ENCODE data around the gene UCK2. TPM values are rescaled to one million over a fixed set of nuclear protein-coding genes. Genes with fewer than 3 reads are reported as not detected.

The UCK2 gene
- total and polyA plus RNA-seq, 10 of the 15 experiments (the other 5 are each of a cell fraction or from before 2014, with no cell fraction given) = 55.3 to 106 (median 84.9) TPM

- TF ChIP-seq ZZZ3 (IDR thresholded peaks at IDR 0.05; ENCODE audit: control insufficient read depth, insufficient read length, low read depth) (no peak), BRCA1 (IDR thresholded peaks at IDR 0.05; ENCODE audit: low read depth, low read length) (no peak), YBX1 (IDR thresholded peaks at IDR 0.05) (no peak), CHD4 (IDR thresholded peaks at IDR 0.05) (no peak), USF1 (IDR thresholded peaks at IDR 0.05; ENCODE audit: borderline replicate concordance, extremely low read length, insufficient read depth, low read depth, low read length) (no peak), BMI1 (IDR thresholded peaks at IDR 0.05; ENCODE audit: borderline replicate concordance) (peak; percentile 67), JUNB (IDR thresholded peaks at IDR 0.05) (peak; percentile 83), RFX5 (IDR thresholded peaks at IDR 0.05; ENCODE audit: low read depth, low read length) (peak; percentile 71; the same call in 1 of the 2 replicates), HDGF (IDR thresholded peaks at IDR 0.05) (no peak), RAD51 (IDR thresholded peaks at IDR 0.05) (no peak), RBBP5 (conservative IDR thresholded peaks at IDR 0.05) (no peak), NFIC (IDR thresholded peaks at IDR 0.05; ENCODE audit: low read depth, low read length) (peak; percentile 88; the same call in 1 of the 2 replicates), ETV6 (conservative IDR thresholded peaks at IDR 0.05 in 1 of 2, IDR thresholded peaks at IDR 0.05 in 1 of 2; ENCODE audit: borderline replicate concordance in 1 of 2, low read depth in 1 of 2) (peak in 1 of 2 experiments; percentile 73; a peak in 1 of 4 replicates), MYB (IDR thresholded peaks at IDR 0.05; ENCODE audit: borderline replicate concordance, low read depth, low read length) (no peak), RCOR1 (conservative IDR thresholded peaks at IDR 0.05; ENCODE audit: low read depth, low read length) (no peak), ZSCAN29 (IDR thresholded peaks at IDR 0.05) (no peak), SIN3A (IDR thresholded peaks at IDR 0.05; ENCODE audit: low read depth, low read length) (no peak), CBX5 (IDR thresholded peaks at IDR 0.05; ENCODE audit: low read depth) (peak; percentile 90), ATF3 (IDR thresholded peaks at IDR 0.05; ENCODE audit: borderline replicate concordance, extremely low read depth, low read depth, low read length) (no peak), ZNF24 (IDR thresholded peaks at IDR 0.05) (0 out of 2 replicates have a peak, but pooled peaks have one; percentile 22), NR2F1 (conservative IDR thresholded peaks at IDR 0.05) (peak; percentile 92), SREBF1 (IDR thresholded peaks at IDR 0.05; ENCODE audit: low read length) (no peak), MTA3 (IDR thresholded peaks at IDR 0.05; ENCODE audit: borderline replicate concordance, low read length) (peak; percentile 56; the same call in 1 of the 2 replicates), MXI1 (IDR thresholded peaks at IDR 0.05; ENCODE audit: low read depth, low read length) (no peak), ZNF384 (IDR thresholded peaks at IDR 0.05; ENCODE audit: borderline replicate concordance, low read depth, low read length) (no peak)
- TF ChIP-seq, protein P1, sequence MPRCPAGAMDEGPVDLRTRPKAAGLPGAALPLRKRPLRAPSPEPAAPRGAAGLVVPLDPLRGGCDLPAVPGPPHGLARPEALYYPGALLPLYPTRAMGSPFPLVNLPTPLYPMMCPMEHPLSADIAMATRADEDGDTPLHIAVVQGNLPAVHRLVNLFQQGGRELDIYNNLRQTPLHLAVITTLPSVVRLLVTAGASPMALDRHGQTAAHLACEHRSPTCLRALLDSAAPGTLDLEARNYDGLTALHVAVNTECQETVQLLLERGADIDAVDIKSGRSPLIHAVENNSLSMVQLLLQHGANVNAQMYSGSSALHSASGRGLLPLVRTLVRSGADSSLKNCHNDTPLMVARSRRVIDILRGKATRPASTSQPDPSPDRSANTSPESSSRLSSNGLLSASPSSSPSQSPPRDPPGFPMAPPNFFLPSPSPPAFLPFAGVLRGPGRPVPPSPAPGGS (IDR thresholded peaks at IDR 0.05; ENCODE audit: borderline replicate concordance, insufficient read depth, low read depth, low read length, poor library complexity, severe bottlenecking) = peak; percentile 79
- TF ChIP-seq, protein P2, sequence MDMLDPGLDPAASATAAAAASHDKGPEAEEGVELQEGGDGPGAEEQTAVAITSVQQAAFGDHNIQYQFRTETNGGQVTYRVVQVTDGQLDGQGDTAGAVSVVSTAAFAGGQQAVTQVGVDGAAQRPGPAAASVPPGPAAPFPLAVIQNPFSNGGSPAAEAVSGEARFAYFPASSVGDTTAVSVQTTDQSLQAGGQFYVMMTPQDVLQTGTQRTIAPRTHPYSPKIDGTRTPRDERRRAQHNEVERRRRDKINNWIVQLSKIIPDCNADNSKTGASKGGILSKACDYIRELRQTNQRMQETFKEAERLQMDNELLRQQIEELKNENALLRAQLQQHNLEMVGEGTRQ (IDR thresholded peaks at IDR 0.05; ENCODE audit: borderline replicate concordance, low read depth, low read length) = no peak
- TF ChIP-seq, protein P3, sequence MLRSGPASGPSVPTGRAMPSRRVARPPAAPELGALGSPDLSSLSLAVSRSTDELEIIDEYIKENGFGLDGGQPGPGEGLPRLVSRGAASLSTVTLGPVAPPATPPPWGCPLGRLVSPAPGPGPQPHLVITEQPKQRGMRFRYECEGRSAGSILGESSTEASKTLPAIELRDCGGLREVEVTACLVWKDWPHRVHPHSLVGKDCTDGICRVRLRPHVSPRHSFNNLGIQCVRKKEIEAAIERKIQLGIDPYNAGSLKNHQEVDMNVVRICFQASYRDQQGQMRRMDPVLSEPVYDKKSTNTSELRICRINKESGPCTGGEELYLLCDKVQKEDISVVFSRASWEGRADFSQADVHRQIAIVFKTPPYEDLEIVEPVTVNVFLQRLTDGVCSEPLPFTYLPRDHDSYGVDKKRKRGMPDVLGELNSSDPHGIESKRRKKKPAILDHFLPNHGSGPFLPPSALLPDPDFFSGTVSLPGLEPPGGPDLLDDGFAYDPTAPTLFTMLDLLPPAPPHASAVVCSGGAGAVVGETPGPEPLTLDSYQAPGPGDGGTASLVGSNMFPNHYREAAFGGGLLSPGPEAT (IDR thresholded peaks at IDR 0.05; ENCODE audit: low read depth) = peak; percentile 85
Measured at GRCh38 chr1:165877940-165878556, 50.6 kb downstream of the UCK2 start (continued).
